GM21717 (cell line): ENCODE results near the gene USH1C.

Experiments
- ATAC-seq: cut with Tn5 transposase; IDR thresholded peaks from one replicate; pipeline ENCODE4 v1.9.1; 2021; ENCODE audit warnings: mild to moderate bottlenecking, moderate library complexity; ENCODE audit not compliant: unreplicated experiment

Gene USH1C

DNA sequence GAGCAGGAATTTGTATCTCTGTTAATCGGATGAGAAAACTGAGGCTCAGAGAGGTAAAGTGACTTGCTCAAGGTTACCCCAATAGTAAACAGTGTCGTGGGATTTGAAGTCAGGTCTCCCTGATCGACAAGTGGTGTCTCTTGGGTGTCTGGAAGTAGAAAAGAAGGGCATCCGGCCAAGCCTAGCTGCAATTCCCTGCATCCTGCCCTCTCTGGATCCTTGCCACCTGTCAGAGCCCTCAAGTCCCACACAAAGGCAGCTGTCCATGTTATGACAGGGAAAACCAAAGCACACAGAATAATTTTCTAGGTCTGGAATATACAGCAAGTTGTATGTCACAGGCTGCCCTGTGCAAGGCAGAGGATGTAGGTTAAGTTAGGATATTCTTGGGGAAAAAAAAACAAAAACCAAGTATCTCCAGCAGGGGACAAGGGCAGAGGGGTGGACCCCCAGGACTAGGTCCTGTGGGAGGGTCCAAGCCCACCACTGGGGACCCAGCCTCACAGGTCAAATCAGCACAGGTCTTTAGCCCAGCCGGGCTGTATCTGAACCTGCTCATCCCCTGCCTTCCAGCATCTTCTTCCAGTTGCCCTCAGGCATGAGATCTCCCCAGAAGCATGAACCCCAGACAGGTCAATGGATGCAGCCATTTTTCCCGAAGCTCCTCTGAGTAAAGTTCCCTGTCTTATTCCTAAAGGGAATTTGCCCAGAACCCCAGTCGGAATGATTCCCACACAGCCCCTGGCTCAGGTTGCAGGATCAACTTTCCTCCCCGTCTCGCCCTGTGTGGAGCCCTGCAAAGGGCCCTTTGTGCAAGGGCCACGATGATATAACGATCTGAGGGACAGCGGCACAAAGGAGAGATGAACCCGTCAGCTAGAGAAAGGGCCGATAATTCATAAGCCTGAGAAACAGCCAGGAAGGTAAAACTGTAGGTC lies 15.0 kb downstream of the USH1C start:
- ATAC-seq = no peak

GRCh38 chr11:17528181-17528691 lies 16.0 kb downstream of the USH1C start:
- peak; percentile 77 for ATAC-seq

- ATAC-seq = no peak
Measured at GRCh38 chr11:17527628-17527995, 16.6 kb downstream of the USH1C start.

DNA sequence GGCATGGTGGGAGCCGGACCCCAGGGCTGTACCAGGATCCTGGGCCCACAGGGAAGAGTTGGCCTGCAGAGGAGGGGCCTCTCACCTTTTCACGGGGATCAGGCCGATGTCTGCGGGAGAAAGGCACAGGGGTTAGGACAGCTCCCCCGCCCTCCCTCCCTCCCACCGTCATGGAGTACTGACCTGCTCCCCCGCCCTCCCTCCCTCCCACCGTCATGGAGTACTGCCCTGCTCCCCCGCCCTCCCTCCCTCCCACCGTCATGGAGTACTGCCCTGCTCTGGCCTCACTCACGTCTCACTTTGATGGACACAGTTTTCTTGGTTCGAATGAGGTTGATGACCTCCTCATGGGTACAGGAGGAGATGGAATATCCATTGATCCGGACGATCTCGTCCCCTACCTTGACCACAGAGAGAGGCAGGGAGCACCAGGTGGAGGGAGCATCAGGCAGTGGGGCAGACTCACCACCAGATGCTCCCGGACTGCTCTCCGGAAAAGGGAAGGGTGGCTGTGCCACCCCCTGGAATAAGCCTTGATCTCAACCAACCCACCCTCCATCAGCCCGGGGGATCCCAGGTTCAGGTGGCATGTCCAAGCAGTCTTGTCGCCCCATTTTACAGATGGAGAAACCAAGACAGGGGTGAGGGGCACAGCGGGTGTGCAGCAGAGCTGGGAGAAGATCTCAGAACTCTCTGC lies 17.1 kb downstream of the USH1C start:
- ATAC-seq = no peak

DNA sequence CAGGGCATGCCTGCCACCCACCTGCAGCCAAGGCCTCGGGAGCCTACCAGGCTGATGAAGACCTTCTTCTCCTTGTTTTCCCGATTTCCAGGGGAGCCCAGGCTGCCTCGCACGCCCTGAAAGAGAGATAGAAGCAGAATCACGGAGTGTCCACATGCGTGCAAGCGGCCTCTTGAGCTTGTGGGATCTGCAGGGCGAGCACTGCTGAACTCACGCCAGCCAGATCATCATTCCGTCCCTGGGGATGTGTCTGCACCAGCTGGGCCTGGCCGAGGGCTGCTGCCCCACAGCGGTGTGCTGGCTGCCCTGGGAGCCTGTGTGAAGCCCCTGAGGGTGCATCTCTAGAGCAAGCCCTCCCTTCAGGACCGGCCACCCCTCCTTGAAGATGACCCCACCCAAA lies 17.9 kb downstream of the USH1C start:
- no peak for ATAC-seq

GRCh38 chr11:17525570-17525969 lies 18.6 kb downstream of the USH1C start:
- ATAC-seq = no peak

- ATAC-seq = no peak
Measured at GRCh38 chr11:17524221-17524620, 20.0 kb downstream of the USH1C start.

- no peak for ATAC-seq
Measured at GRCh38 chr11:17522655-17523054, 21.6 kb downstream of the USH1C start.

- no peak for ATAC-seq
Measured at GRCh38 chr11:17521106-17521900, 22.9 kb downstream of the USH1C start.

GRCh38 chr11:17519061-17519885 lies 24.9 kb downstream of the USH1C start:
- ATAC-seq = no peak

DNA sequence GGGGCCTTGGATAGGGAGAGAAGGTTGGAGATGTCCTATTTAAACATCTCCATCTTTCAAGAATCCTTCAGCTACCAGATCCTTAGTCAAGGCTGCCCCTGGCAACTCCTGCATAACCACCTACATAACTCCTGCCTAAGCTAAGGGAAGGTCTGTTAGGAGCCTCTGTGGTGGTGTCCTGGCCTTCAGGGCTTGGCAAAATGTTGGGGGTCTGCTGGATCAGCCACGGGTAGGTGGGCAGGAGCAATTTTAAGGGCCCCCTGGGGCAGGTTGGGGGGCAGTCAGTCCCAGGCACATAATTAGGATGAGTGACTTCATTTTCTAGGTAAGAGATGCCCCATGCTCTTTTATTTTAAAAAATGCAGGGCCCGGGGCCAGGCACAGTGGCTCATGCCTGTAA lies 25.9 kb downstream of the USH1C start:
- ATAC-seq = no peak

DNA sequence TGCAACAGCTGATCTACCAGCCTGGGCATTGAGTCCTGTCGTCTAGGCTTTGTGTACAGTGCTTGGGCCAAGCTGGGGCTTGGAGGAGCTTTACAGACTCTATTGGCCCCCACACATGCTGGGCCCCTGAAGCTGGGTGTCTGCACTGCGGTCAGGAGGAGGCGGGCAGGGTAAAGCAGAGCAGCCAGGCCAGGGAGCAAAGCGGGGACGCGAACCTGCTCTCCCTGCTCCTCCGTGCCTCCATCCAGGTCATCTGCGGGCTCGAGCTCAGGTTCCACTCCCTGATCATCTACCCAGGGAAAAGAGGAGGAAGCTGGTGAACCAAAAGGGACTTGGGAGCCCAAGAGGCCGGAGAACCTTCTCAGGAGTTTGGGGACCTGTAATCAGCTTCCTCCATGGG lies 27.0 kb downstream of the USH1C start:
- no peak for ATAC-seq

GRCh38 chr11:17516551-17517150 lies 27.6 kb downstream of the USH1C start:
- ATAC-seq = no peak

GRCh38 chr11:17515443-17516176 lies 28.6 kb downstream of the USH1C start:
- ATAC-seq = no peak

GRCh38 chr11:17514476-17514875 lies 29.7 kb downstream of the USH1C start:
- ATAC-seq = no peak

GRCh38 chr11:17513853-17514252 lies 30.4 kb downstream of the USH1C start:
- no peak for ATAC-seq

DNA sequence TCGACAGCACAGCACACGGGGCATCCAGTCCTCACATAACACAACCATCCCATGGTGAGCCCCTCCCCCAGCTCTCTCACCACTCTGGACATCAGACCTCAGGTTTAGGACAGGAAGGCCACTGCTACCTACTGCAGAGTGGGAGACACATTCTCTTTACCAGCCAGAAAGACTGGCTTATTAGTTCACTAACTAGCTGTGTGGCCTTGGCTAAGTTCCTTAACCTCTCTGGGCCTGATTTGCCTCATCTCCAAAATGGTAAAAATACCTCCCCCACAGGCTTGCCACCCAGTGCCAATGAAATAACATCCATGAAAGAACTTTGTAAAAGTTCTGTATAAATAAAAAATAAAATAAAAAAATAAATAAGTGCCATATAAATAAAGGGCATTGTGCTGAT lies 32.1 kb downstream of the USH1C start:
- no peak for ATAC-seq

DNA sequence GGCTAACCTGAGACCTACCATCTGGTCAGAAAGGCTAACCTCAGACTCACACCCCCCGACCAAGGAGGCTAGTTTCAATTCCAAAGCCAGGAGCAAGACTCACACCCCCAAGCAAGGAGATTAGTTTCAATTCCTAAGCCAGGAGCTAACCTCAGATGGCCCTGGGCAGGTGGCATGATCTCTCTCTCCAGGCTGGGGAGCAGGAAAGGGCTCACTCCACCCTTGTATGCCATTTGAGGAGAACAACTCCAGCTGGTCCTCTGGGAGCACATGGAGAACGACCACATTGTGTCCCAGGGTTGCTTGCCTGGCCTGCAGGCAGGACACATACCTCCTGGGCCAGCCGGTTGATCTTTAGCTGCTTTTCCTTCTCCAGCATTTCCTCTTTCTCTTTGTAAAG lies 32.6 kb downstream of the USH1C start:
- ATAC-seq = no peak

- no peak for ATAC-seq
Measured at GRCh38 chr11:17510507-17511206, 33.6 kb downstream of the USH1C start.
